ENCODE results near the gene MGAT4B.
"Not testable (repeated sequence)": the region's sequence is repeated elsewhere in the genome, so short reads cannot be mapped to it uniquely, and the experiment has no call there.

MGAT4B gene

GRCh38 chr5:179806250-179807048 lies at the start of gene MGAT4B:
MGAT4B (minus strand) TSS chr5:179806866; CDS start chr5:179806583, 283 bp downstream.
- DNase-seq: peak; percentile 74

GRCh38 chr5:179854356-179854755 lies 47.7 kb upstream of the MGAT4B start:
- no peak for DNase-seq

- no peak for DNase-seq
Measured at GRCh38 chr5:179852993-179853547, 46.4 kb upstream of the MGAT4B start.

GRCh38 chr5:179841621-179842020 lies 35.0 kb upstream of the MGAT4B start:
- no peak for DNase-seq

GRCh38 chr5:179840766-179841165 lies 34.1 kb upstream of the MGAT4B start:
- DNase-seq: no peak

- no peak for DNase-seq
Measured at GRCh38 chr5:179840321-179840720, 33.7 kb upstream of the MGAT4B start.

- no peak for DNase-seq
Measured at GRCh38 chr5:179839328-179840256, 32.9 kb upstream of the MGAT4B start.

- no peak for DNase-seq
Measured at GRCh38 chr5:179837076-179838011, 30.7 kb upstream of the MGAT4B start.

GRCh38 chr5:179836225-179837019 lies 29.8 kb upstream of the MGAT4B start:
- peak; percentile 63 for DNase-seq

GRCh38 chr5:179834871-179835270 lies 28.2 kb upstream of the MGAT4B start:
- DNase-seq: not testable (repeated sequence)

GRCh38 chr5:179834120-179834519 lies 27.5 kb upstream of the MGAT4B start:
- no peak for DNase-seq

- DNase-seq: no peak
Measured at GRCh38 chr5:179833709-179834070, 27.0 kb upstream of the MGAT4B start.

- DNase-seq: no peak
Measured at GRCh38 chr5:179833056-179833708, 26.5 kb upstream of the MGAT4B start.

- DNase-seq: no peak
Measured at GRCh38 chr5:179832039-179832745, 25.5 kb upstream of the MGAT4B start.

- DNase-seq: no peak
Measured at GRCh38 chr5:179830818-179831468, 24.3 kb upstream of the MGAT4B start.

GRCh38 chr5:179829732-179830435 lies 23.2 kb upstream of the MGAT4B start:
- no peak for DNase-seq

GRCh38 chr5:179828756-179829421 lies 22.2 kb upstream of the MGAT4B start:
- DNase-seq: no peak

GRCh38 chr5:179827680-179828079 lies 21.0 kb upstream of the MGAT4B start:
- DNase-seq: peak; percentile 52
